ENCODE measurements around the gene PTPN4. TPM values are rescaled to one million over a fixed set of nuclear protein-coding genes. Genes with fewer than 3 reads are reported as not detected.

The PTPN4 gene
- total RNA-seq, 1 experiment from 2014 or later, result 60.7 TPM

- peaks cover 94% of the 10 kb centered on the region for H3K79me2 ChIP-seq (ENCODE audit: low read depth)
- peaks cover 16% of the 10 kb centered on the region for H3K9me3 ChIP-seq (ENCODE audit: insufficient read depth, low read depth)
- H3K27me3 ChIP-seq (ENCODE audit: insufficient read depth, low read depth), result no peaks in the 10 kb centered on the region
- TF ChIP-seq EZH2 (IDR thresholded peaks at IDR 0.05; ENCODE audit: low read depth) (no peak), CTCF (conservative IDR thresholded peaks at IDR 0.05) (no peak)
- H3F3A ChIP-seq (ENCODE audit: insufficient read depth, low read depth), result no peaks in the 10 kb centered on the region
- CTCF ChIA-PET, result interaction anchor here (0.6 kb wide), 1 partner anchor 664 kb away, joined by 3 read pairs; no protein-coding TSS in a partner anchor
- H3K4me1 ChIP-seq (replicated peaks; ENCODE audit: insufficient read depth), result no peaks in the 10 kb centered on the region
- H3K4me2 ChIP-seq, result no peak overlapping the region
- H3K27ac ChIP-seq, result no peak overlapping the region
- POLR2A ChIA-PET (ENCODE audit: unreplicated experiment), result no interaction called here
- no TSS peak for BruUV-seq (replicated peaks)
- DNase-seq, result no peak
- H3K4me3 ChIP-seq, result no peak overlapping the region
- H2AFZ ChIP-seq, result no peak overlapping the region
- H4K20me1 ChIP-seq (ENCODE audit: insufficient read depth), result peaks cover 28% of the 10 kb centered on the region
- H3K36me3 ChIP-seq (ENCODE audit: low read depth), result peaks cover 26% of the 10 kb centered on the region
- H3K9me2 ChIP-seq (ENCODE audit: insufficient read depth), result no peaks in the 10 kb centered on the region
- intact Hi-C loops (cut with micrococcal nuclease; ENCODE audit: unreplicated experiment), result no loop called here
Observed at GRCh38 chr2:119784876-119785275, 25.2 kb downstream of the PTPN4 start.

GRCh38 chr2:119786295-119786694 is 26.6 kb downstream of the PTPN4 start:
- Histone ChIP-seq H3K79me2 (ENCODE audit: low read depth) (peaks cover 92% of the 10 kb centered on the region), H3F3A (ENCODE audit: insufficient read depth, low read depth) (no peaks in the 10 kb centered on the region), H3K27me3 (ENCODE audit: insufficient read depth, low read depth) (no peaks in the 10 kb centered on the region), H3K4me1 (replicated peaks; ENCODE audit: insufficient read depth) (no peaks in the 10 kb centered on the region), H3K9me2 (ENCODE audit: insufficient read depth) (no peaks in the 10 kb centered on the region), H3K4me3 (no peak overlapping the region), H3K4me2 (no peak overlapping the region), H3K27ac (no peak overlapping the region), H3K9me3 (ENCODE audit: insufficient read depth, low read depth) (peaks cover 28% of the 10 kb centered on the region), H3K36me3 (ENCODE audit: low read depth) (peaks cover 21% of the 10 kb centered on the region), H4K20me1 (ENCODE audit: insufficient read depth) (peaks cover 28% of the 10 kb centered on the region), H2AFZ (no peak overlapping the region)
- POLR2A ChIA-PET (ENCODE audit: unreplicated experiment), result no interaction called here
- no TSS peak for BruUV-seq (replicated peaks)
- CTCF ChIA-PET, result no interaction called here
- TF ChIP-seq EZH2 (IDR thresholded peaks at IDR 0.05; ENCODE audit: low read depth) (no peak), CTCF (conservative IDR thresholded peaks at IDR 0.05) (no peak)
- intact Hi-C loops (cut with micrococcal nuclease; ENCODE audit: unreplicated experiment), result no loop called here
- peak in 1 of 2 experiments; percentile 23 for DNase-seq

GRCh38 chr2:119788752-119789151 is 29.0 kb downstream of the PTPN4 start:
- BruUV-seq (replicated peaks), result no TSS peak
- H3K27me3 ChIP-seq (ENCODE audit: insufficient read depth, low read depth), result no peaks in the 10 kb centered on the region
- H3K9me2 ChIP-seq (ENCODE audit: insufficient read depth), result no peaks in the 10 kb centered on the region
- H4K20me1 ChIP-seq (ENCODE audit: insufficient read depth), result peaks cover 23% of the 10 kb centered on the region; the same call in 1 of the 2 replicates
- peaks cover 37% of the 10 kb centered on the region for H3K9me3 ChIP-seq (ENCODE audit: insufficient read depth, low read depth)
- H3K79me2 ChIP-seq (ENCODE audit: low read depth), result peaks cover 92% of the 10 kb centered on the region
- DNase-seq, result no peak
- ChIA-PET CTCF (no interaction called here), POLR2A (ENCODE audit: unreplicated experiment) (no interaction called here)
- no peaks in the 10 kb centered on the region for H3K4me1 ChIP-seq (replicated peaks; ENCODE audit: insufficient read depth)
- intact Hi-C loops (cut with micrococcal nuclease; ENCODE audit: unreplicated experiment), result no loop called here
- no peak overlapping the region for H2AFZ ChIP-seq
- TF ChIP-seq CTCF (conservative IDR thresholded peaks at IDR 0.05) (no peak), EZH2 (IDR thresholded peaks at IDR 0.05; ENCODE audit: low read depth) (no peak)
- no peak overlapping the region for H3K4me2 ChIP-seq
- H3K36me3 ChIP-seq (ENCODE audit: low read depth), result peaks cover 32% of the 10 kb centered on the region
- no peak overlapping the region for H3K4me3 ChIP-seq
- H3F3A ChIP-seq (ENCODE audit: insufficient read depth, low read depth), result no peaks in the 10 kb centered on the region
- no peak overlapping the region for H3K27ac ChIP-seq

Data from PC-9 (cell line).